Adrenal gland (tissue), 5 donors: ENCODE measurements around the gene TACC2.

Source experiments
- CTCF ChIP-seq, 6 experiments: fragments of 450-650 bp in 4 of 6; fragments of 200-600 bp in 2 of 6; sonication (generic) in 1 of 6; IDR thresholded peaks; 1 replicate in 5 of 6; 2 replicates in 1 of 6; pipeline versions ENCODE4 v1.5.1 to v1.8.0; 2016 to 2021; ENCODE audit warnings: antibody characterized with exemption in 6 of 6, mild to moderate bottlenecking in 2 of 6, moderate library complexity in 1 of 6
- POLR2A ChIP-seq, 2 donors: fragments of 450-650 bp; IDR thresholded peaks; one replicate each; pipeline ENCODE4 v1.6.1; 2017; ENCODE audit warnings: antibody characterized with exemption in 2 of 2, mild to moderate bottlenecking in 2 of 2, moderate library complexity in 1 of 2
- donor health status: DM: no; HTN: no; CAD: no.

GRCh38 chr10:122168598-122169394, 179.8 kb downstream of the TACC2 start:
- TF ChIP-seq CTCF (IDR thresholded peaks at IDR 0.05) (no peak), POLR2A (IDR thresholded peaks at IDR 0.05) (no peak)
